MM.1S (cell line): ENCODE data around the gene EIF6.
A peak's percentile ranks its signal among the peaks of the same experiment; 100 is the strongest.

ENCODE experiments used
- DNase-seq: peaks from one replicate; pipeline ENCODE4 v3.0.0-alpha.2; 2015
- H2AFZ ChIP-seq: fragments of 300-600 bp; sonication (generic); 2 replicates; pipeline ENCODE4 v1.6.0; 2016; ENCODE audit warnings: antibody characterized with exemption, low read length
- H3F3A ChIP-seq: fragments of 300-600 bp; sonication (generic); 2 replicates; pipeline ENCODE4 v1.6.1; 2016; ENCODE audit warnings: mild to moderate bottlenecking, antibody characterized with exemption, low read length, moderate library complexity, mixed read lengths; ENCODE audit not compliant: insufficient read depth
- H3K27ac ChIP-seq: fragments of 300-600 bp; sonication (generic); 2 replicates; pipeline ENCODE4 v1.5.1; 2016; ENCODE audit warnings: mild to moderate bottlenecking, low read length
- H3K27me3 ChIP-seq: fragments of 300-600 bp; sonication (generic); replicated peaks from 2 replicates; pipeline ENCODE4 v1.6.0; 2016; ENCODE audit warnings: low read length; ENCODE audit not compliant: insufficient read depth
- H3K36me3 ChIP-seq: fragments of 300-600 bp; sonication (generic); replicated peaks from 2 replicates; pipeline ENCODE4 v1.6.1; 2016; ENCODE audit warnings: mild to moderate bottlenecking, low read length, mixed read lengths; ENCODE audit not compliant: insufficient read depth
- H3K4me1 ChIP-seq: fragments of 300-600 bp; sonication (generic); 2 replicates; pipeline ENCODE4 v1.6.1; 2016; ENCODE audit warnings: low read length, mixed read lengths
- H3K4me2 ChIP-seq: fragments of 300-600 bp; sonication (generic); 2 replicates; pipeline ENCODE4 v1.6.0; 2016; ENCODE audit warnings: low read depth, low read length
- H3K4me3 ChIP-seq: fragments of 300-600 bp; sonication (generic); 2 replicates; pipeline ENCODE4 v1.5.1; 2016; ENCODE audit warnings: low read length, mixed read lengths
- H3K79me2 ChIP-seq: fragments of 300-600 bp; sonication (generic); 2 replicates; pipeline ENCODE4 v1.6.1; 2016; ENCODE audit warnings: mixed run types, low read length, mixed read lengths
- H3K9ac ChIP-seq: fragments of 300-600 bp; sonication (generic); 2 replicates; pipeline ENCODE4 v1.6.1; 2016; ENCODE audit warnings: low read length, mixed read lengths
- H3K9me2 ChIP-seq: fragments of 300-600 bp; sonication (generic); replicated peaks from 2 replicates; pipeline ENCODE4 v1.6.1; 2016; ENCODE audit warnings: mild to moderate bottlenecking, low read length, mixed read lengths; ENCODE audit not compliant: insufficient read depth
- H3K9me3 ChIP-seq: fragments of 300-600 bp; sonication (generic); replicated peaks from 2 replicates; pipeline ENCODE4 v1.6.1; 2016; ENCODE audit warnings: mild to moderate bottlenecking, low read length, mixed read lengths; ENCODE audit not compliant: insufficient read depth
- H4K20me1 ChIP-seq: fragments of 300-600 bp; sonication (generic); 2 replicates; pipeline ENCODE4 v1.6.1; 2016; ENCODE audit warnings: mild to moderate bottlenecking, low read length, moderate library complexity, mixed read lengths; ENCODE audit not compliant: insufficient read depth
- CTCF ChIP-seq: fragments of 300-600 bp; sonication (generic); IDR thresholded peaks from 2 replicates; pipeline ENCODE4 v1.5.1; 2016; ENCODE audit warnings: antibody characterized with exemption, low read length, mixed read lengths
- EZH2 ChIP-seq: fragments of 300-600 bp; sonication (generic); optimal IDR thresholded peaks from 2 replicates; pipeline ENCODE3; 2017; ENCODE audit warnings: low read depth, mild to moderate bottlenecking, antibody characterized with exemption, low read length, mixed read lengths
- EZH2phosphoT487 ChIP-seq: fragments of 300-600 bp; sonication (generic); IDR thresholded peaks from 2 replicates; pipeline ENCODE4 v1.6.1; 2018; ENCODE audit warnings: antibody characterized with exemption, low read length

Gene EIF6

GRCh38 chr20:35285806-35286076 is 1.2 kb upstream of the EIF6 start:
- Histone ChIP-seq H3F3A (no peaks in the 10 kb centered on the region), H3K4me2 (no peak overlapping the region)
- TF ChIP-seq EZH2phosphoT487 = no peak
- TF ChIP-seq CTCF = no peak
- TF ChIP-seq EZH2 = no peak

GRCh38 chr20:35284992-35285805 is 627 bp upstream of the EIF6 start:
- peak overlapping the region; percentile 96 for H3K4me2 ChIP-seq
- no peaks in the 10 kb centered on the region for H4K20me1 ChIP-seq
- H3K4me1 ChIP-seq = peaks cover 5% of the 10 kb centered on the region; the same call in 1 of the 2 replicates
- H3F3A ChIP-seq = no peaks in the 10 kb centered on the region
- H3K9me3 ChIP-seq = no peaks in the 10 kb centered on the region
- H3K36me3 ChIP-seq = no peaks in the 10 kb centered on the region
- no peaks in the 10 kb centered on the region for H3K9me2 ChIP-seq
- peak overlapping the region; percentile 100 for H2AFZ ChIP-seq
- peak overlapping the region; percentile 75; the same call in 1 of the 2 replicates for H3K9ac ChIP-seq
- H3K27ac ChIP-seq = no peak overlapping the region
- H3K79me2 ChIP-seq = peaks cover 33% of the 10 kb centered on the region
- no peak for DNase-seq
- H3K4me3 ChIP-seq = peak overlapping the region; percentile 85
- peaks cover 14% of the 10 kb centered on the region for H3K27me3 ChIP-seq
- TF ChIP-seq EZH2phosphoT487 = no peak
- no peak for TF ChIP-seq EZH2
- TF ChIP-seq CTCF = no peak

More at GRCh38 chr20:35285806-35286076, 1.2 kb upstream of the EIF6 start:
- Histone ChIP-seq H3K4me1 (peaks cover 5% of the 10 kb centered on the region; the same call in 1 of the 2 replicates), H3K9ac (no peak overlapping the region), H4K20me1 (no peaks in the 10 kb centered on the region), H3K27me3 (peaks cover 14% of the 10 kb centered on the region), H3K36me3 (no peaks in the 10 kb centered on the region), H3K9me3 (no peaks in the 10 kb centered on the region), H2AFZ (no peak overlapping the region; the same call in 1 of the 2 replicates), H3K27ac (no peak overlapping the region), H3K79me2 (peaks cover 29% of the 10 kb centered on the region), H3K9me2 (no peaks in the 10 kb centered on the region), H3K4me3 (no peak overlapping the region)
- no peak for DNase-seq

GRCh38 chr20:35283441-35284266 is 918 bp downstream of the EIF6 start:
- peak overlapping the region; percentile 100 for H2AFZ ChIP-seq
- H3K9me3 ChIP-seq = no peaks in the 10 kb centered on the region
- no peak for DNase-seq
- H3K27ac ChIP-seq = peak overlapping the region; percentile 12; the same call in 1 of the 2 replicates
- peaks cover 33% of the 10 kb centered on the region for H3K79me2 ChIP-seq
- H3K9me2 ChIP-seq = no peaks in the 10 kb centered on the region
- no peaks in the 10 kb centered on the region for H3K36me3 ChIP-seq
- H3K4me1 ChIP-seq = peaks cover 5% of the 10 kb centered on the region; the same call in 1 of the 2 replicates
- peak overlapping the region; percentile 85 for H3K4me3 ChIP-seq
- peaks cover 8% of the 10 kb centered on the region for H3F3A ChIP-seq
- TF ChIP-seq EZH2 = no peak
- no peak for TF ChIP-seq EZH2phosphoT487
- TF ChIP-seq CTCF = no peak
- H4K20me1 ChIP-seq = no peaks in the 10 kb centered on the region
- peaks cover 8% of the 10 kb centered on the region; the same call in 1 of the 2 replicates for H3K27me3 ChIP-seq
- peak overlapping the region; percentile 75 for H3K9ac ChIP-seq
- H3K4me2 ChIP-seq = peak overlapping the region; percentile 90
